Fibroblast of gingiva (primary cell): ENCODE data around the gene CTR9.
"Not testable (repeated sequence)": the region's sequence is repeated elsewhere in the genome, so short reads cannot be mapped to it uniquely, and the experiment has no call there.

Experiments
- DNase-seq: peaks from one replicate; pipeline ENCODE4 v3.0.0-alpha.2; 2011; ENCODE audit warnings: low read depth

CTR9 gene

GRCh38 chr11:10822491-10822890, 71.4 kb downstream of the CTR9 start:
- DNase-seq, result not testable (repeated sequence)

- DNase-seq, result no peak
Observed at GRCh38 chr11:10823152-10823579, 72.1 kb downstream of the CTR9 start.

DNA sequence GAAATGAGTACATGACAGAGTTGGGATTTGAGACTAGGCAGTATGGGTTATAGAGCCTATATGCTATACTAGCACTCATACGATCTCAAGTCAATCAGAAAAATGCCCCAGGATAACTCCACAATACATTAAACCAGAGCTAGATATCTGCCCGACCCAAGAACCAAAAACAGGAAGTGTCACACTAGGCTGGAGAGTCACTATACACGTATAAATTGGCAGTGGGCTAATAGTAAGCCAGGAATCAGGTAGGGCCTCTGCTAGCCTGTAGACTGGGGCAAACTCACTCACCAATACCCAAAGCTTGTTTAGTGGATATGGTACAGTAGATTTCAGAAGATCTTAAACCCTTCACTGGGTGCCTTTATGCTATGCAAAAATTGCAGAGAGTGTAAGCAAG, 73.8 kb downstream of the CTR9 start:
- DNase-seq, result no peak

- no peak for DNase-seq
Observed at GRCh38 chr11:10828402-10828801, 77.4 kb downstream of the CTR9 start.

DNA sequence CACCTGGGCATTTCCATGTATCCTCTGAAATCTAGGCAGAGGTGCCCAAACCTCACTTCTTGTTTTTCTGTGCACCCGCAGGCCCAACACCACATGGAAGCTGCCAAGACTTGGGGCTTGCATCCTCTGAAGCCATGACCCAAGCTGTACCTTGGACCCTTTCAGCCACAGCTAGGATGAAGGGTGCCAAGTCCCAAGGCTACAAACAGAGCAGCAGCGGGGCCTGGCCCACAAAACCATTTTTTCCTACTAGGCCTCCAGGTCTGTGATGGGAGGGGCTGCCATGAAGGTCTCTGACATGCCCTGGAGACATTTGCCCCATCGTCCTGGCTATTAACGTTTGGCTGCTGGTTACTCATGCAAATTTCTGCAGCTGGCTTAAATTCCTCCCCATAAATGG, 78.1 kb downstream of the CTR9 start:
- no peak for DNase-seq
